T-cell (primary cell): ENCODE data around the gene SLC10A4. TPM values are rescaled to one million over a fixed set of nuclear protein-coding genes. Genes with fewer than 3 reads are reported as not detected.
A peak's percentile ranks its signal among the peaks of the same experiment; 100 is the strongest.

ENCODE experiments used
- ATAC-seq, 4 experiments: fragments of 200-7000 bp in 3 of 4; fragments of 150-1000 bp in 1 of 4; cut with Tn5 transposase; replicated peaks in 1 of 4; 1 replicate in 3 of 4; 2 replicates in 1 of 4; pipeline ENCODE4 v1.10.0; 2021; ENCODE audit warnings: moderate library complexity in 3 of 4, mild to moderate bottlenecking in 2 of 4, moderate number of reproducible peaks in 1 of 4
- CTCF ChIA-PET, 2 donors: fragments of 300-600 bp; sonication (Branson Sonifier 250); formaldehyde crosslinking; loops; one replicate each; lab custom pipeline; 2022; ENCODE audit warnings: antibody characterized with exemption in 2 of 2; lab: Charles Lee
- POLR2A ChIA-PET, 2 donors: fragments of 300-600 bp; sonication (Branson Sonifier 250); formaldehyde crosslinking; loops; one replicate each; lab custom pipeline; 2022; ENCODE audit warnings: antibody characterized with exemption in 2 of 2; lab: Charles Lee
- DNase-seq, 35 experiments: peaks; one replicate each; pipeline versions ENCODE4 v3.0.0 to v3.0.0-alpha.2; 2013 to 2023
- H3K27ac ChIP-seq: one replicate; pipeline ENCODE4 v1.5.1; 2013; ENCODE audit warnings: low read length
- H3K27me3 ChIP-seq, 2 experiments: replicated peaks in 1 of 2; 1 replicate in 1 of 2; 2 replicates in 1 of 2; pipeline versions ENCODE4 v1.6.1 to v1.7.0; 2013; ENCODE audit warnings: low read length in 1 of 2, mixed read lengths in 1 of 2; ENCODE audit not compliant: control insufficient read depth in 2 of 2, insufficient read depth in 2 of 2; ENCODE audit errors: extremely low read depth in 1 of 2
- H3K36me3 ChIP-seq, 2 donors: 1 replicate in 1 of 2; 2 replicates in 1 of 2; pipeline versions ENCODE4 v1.6.1 to v1.7.0; 2013; ENCODE audit warnings: low read length in 1 of 2; ENCODE audit not compliant: control insufficient read depth in 2 of 2, insufficient read depth in 1 of 2; ENCODE audit errors: extremely low read depth in 1 of 2
- H3K4me1 ChIP-seq, 2 experiments: 1 replicate in 1 of 2; 2 replicates in 1 of 2; pipeline versions ENCODE4 v1.6.1 to v1.7.0; 2013; ENCODE audit warnings: low read length in 2 of 2, mixed read lengths in 1 of 2; ENCODE audit not compliant: insufficient read depth in 2 of 2, control insufficient read depth in 1 of 2; ENCODE audit errors: extremely low read depth in 1 of 2
- H3K4me3 ChIP-seq, 2 donors: 1 replicate in 1 of 2; 2 replicates in 1 of 2; pipeline versions ENCODE4 v1.5.1 to v1.7.0; 2013; ENCODE audit warnings: mild to moderate bottlenecking in 2 of 2, low read length in 1 of 2, moderate library complexity in 1 of 2; ENCODE audit not compliant: control insufficient read depth in 1 of 2; ENCODE audit errors: extremely low read depth in 1 of 2
- H3K9me3 ChIP-seq: 2 replicates; pipeline ENCODE4 v1.7.0; 2013
- H3K27ac Mint-ChIP-seq, 2 donors: one replicate each; pipeline ENCODE4 v1.8.0; 2020 to 2021; ENCODE audit warnings: mild to moderate bottlenecking in 2 of 2, mixed read lengths in 2 of 2
- H3K27me3 Mint-ChIP-seq, 2 donors: one replicate each; pipeline ENCODE4 v1.8.0; 2021 to 2022; ENCODE audit warnings: mixed read lengths in 2 of 2
- H3K36me3 Mint-ChIP-seq: one replicate; pipeline ENCODE4 v1.8.0; 2021; ENCODE audit warnings: mixed read lengths
- H3K4me1 Mint-ChIP-seq, 3 donors: one replicate each; pipeline ENCODE4 v1.8.0; 2020 to 2022; ENCODE audit warnings: mixed read lengths in 3 of 3, mild to moderate bottlenecking in 1 of 3
- H3K4me3 Mint-ChIP-seq, 3 donors: one replicate each; pipeline ENCODE4 v1.8.0; 2020 to 2022; ENCODE audit warnings: mild to moderate bottlenecking in 3 of 3, mixed read lengths in 3 of 3, moderate library complexity in 3 of 3
- H3K9me3 Mint-ChIP-seq, 3 donors: one replicate each; pipeline ENCODE4 v1.8.0; 2020 to 2022; ENCODE audit warnings: mixed read lengths in 3 of 3
- WGBS: methylation state at CpG from one replicate; pipeline ENCODE4 v1.1.5; 2013; ENCODE audit warnings: missing lambda C conversion rate; ENCODE audit not compliant: insufficient coverage; 5-methylcytosine and 5-hydroxymethylcytosine counted together
- total RNA-seq, 35 experiments: library from RNA in 6 of 35; stranded (reverse) in 6 of 35; fragments of 120-200 nt in 1 of 35; gene quantifications; one replicate each; pipeline versions ENCODE4 v1.2.1 to v1.2.4 and lab custom pipeline; 2013 to 2026

SLC10A4 gene
- total RNA-seq, 5 donors from 2014 or later (not counting 1 experiment from before 2014, with no cell fraction given): 0.40 TPM; not detected in 4

GRCh38 chr4:48467442-48467841 lies 15.7 kb upstream of the SLC10A4 start:
- H3K9me3 Mint-ChIP-seq: peaks cover 0 to 9% (median 2%) of the 10 kb centered on the region in 3 donors
- H3K4me3 Mint-ChIP-seq: no peak overlapping the region
- H3K27ac Mint-ChIP-seq: no peak overlapping the region
- no peak overlapping the region for H3K4me3 ChIP-seq
- no peaks in the 10 kb centered on the region for H3K36me3 Mint-ChIP-seq
- ChIA-PET CTCF (no interaction called here), POLR2A (no interaction called here)
- H3K27ac ChIP-seq: no peak overlapping the region
- DNase-seq (no peak), ATAC-seq (no peak)
- no peaks in the 10 kb centered on the region for H3K27me3 ChIP-seq
- H3K36me3 ChIP-seq: no peaks in the 10 kb centered on the region
- no peaks in the 10 kb centered on the region for H3K9me3 ChIP-seq
- H3K4me1 ChIP-seq: no peaks in the 10 kb centered on the region
- peaks cover 0 to 3% of the 10 kb centered on the region in 2 donors for H3K27me3 Mint-ChIP-seq
- H3K4me1 Mint-ChIP-seq: no peaks in the 10 kb centered on the region
- no CpG with 5 or more reads among the region's 2 CpGs for WGBS

- Histone ChIP-seq H3K4me3 (no peak overlapping the region), H3K27ac (no peak overlapping the region), H3K9me3 (no peaks in the 10 kb centered on the region), H3K36me3 (no peaks in the 10 kb centered on the region), H3K4me1 (no peaks in the 10 kb centered on the region), H3K27me3 (no peaks in the 10 kb centered on the region)
- Mint-ChIP-seq H3K27ac (no peak overlapping the region), H3K9me3 (peaks cover 0 to 9% (median 2%) of the 10 kb centered on the region in 3 donors), H3K4me1 (no peaks in the 10 kb centered on the region), H3K4me3 (no peak overlapping the region), H3K36me3 (no peaks in the 10 kb centered on the region), H3K27me3 (peaks cover 0 to 3% of the 10 kb centered on the region in 2 donors)
- WGBS: 59% methylated on average over 1 of the region's 5 CpGs
- POLR2A ChIA-PET: no interaction called here
- ATAC-seq: no peak
- CTCF ChIA-PET: no interaction called here
- DNase-seq: no peak
Observed at GRCh38 chr4:48467891-48468290, 15.3 kb upstream of the SLC10A4 start.

GRCh38 chr4:48470137-48470536 lies 13.0 kb upstream of the SLC10A4 start:
- no CpG with 5 or more reads among the region's 1 CpG for WGBS

GRCh38 chr4:48470570-48470969 lies 12.6 kb upstream of the SLC10A4 start:
- H3K36me3 Mint-ChIP-seq: no peaks in the 10 kb centered on the region
- ChIA-PET POLR2A (no interaction called here), CTCF (no interaction called here)
- Histone ChIP-seq H3K4me1 (no peaks in the 10 kb centered on the region), H3K27me3 (no peaks in the 10 kb centered on the region), H3K9me3 (no peaks in the 10 kb centered on the region), H3K27ac (no peak overlapping the region), H3K36me3 (no peaks in the 10 kb centered on the region), H3K4me3 (no peak overlapping the region)
- H3K27me3 Mint-ChIP-seq: peaks cover 3 to 5% of the 10 kb centered on the region in 2 donors
- ATAC-seq: no peak
- no peak for DNase-seq
- H3K4me1 Mint-ChIP-seq: no peaks in the 10 kb centered on the region
- WGBS: no CpG with 5 or more reads among the region's 2 CpGs
- no peaks in the 10 kb centered on the region for H3K9me3 Mint-ChIP-seq
- no peak overlapping the region for H3K4me3 Mint-ChIP-seq
- H3K27ac Mint-ChIP-seq: no peak overlapping the region

More at GRCh38 chr4:48470137-48470536, 13.0 kb upstream of the SLC10A4 start:
- ATAC-seq (no peak), DNase-seq (no peak)
- H3K9me3 Mint-ChIP-seq: no peaks in the 10 kb centered on the region
- Histone ChIP-seq H3K36me3 (no peaks in the 10 kb centered on the region), H3K4me3 (no peak overlapping the region), H3K4me1 (no peaks in the 10 kb centered on the region), H3K9me3 (no peaks in the 10 kb centered on the region), H3K27ac (no peak overlapping the region), H3K27me3 (no peaks in the 10 kb centered on the region)
- no peak overlapping the region for H3K27ac Mint-ChIP-seq
- H3K4me3 Mint-ChIP-seq: no peak overlapping the region
- H3K36me3 Mint-ChIP-seq: no peaks in the 10 kb centered on the region
- POLR2A ChIA-PET: no interaction called here
- no peaks in the 10 kb centered on the region for H3K4me1 Mint-ChIP-seq
- CTCF ChIA-PET: interaction anchor here in 1 of 2 donors (0.6 kb wide), 1 partner anchor 17 kb away, joined by 5 read pairs; no protein-coding TSS in a partner anchor
- peaks cover 3% of the 10 kb centered on the region in 2 donors for H3K27me3 Mint-ChIP-seq

GRCh38 chr4:48472794-48473193 lies 10.3 kb upstream of the SLC10A4 start:
- WGBS: no CpG with 5 or more reads among the region's 1 CpG
- ATAC-seq (no peak), DNase-seq (no peak)
- Mint-ChIP-seq H3K27ac (no peak overlapping the region), H3K36me3 (no peaks in the 10 kb centered on the region), H3K27me3 (peaks cover 6 to 12% of the 10 kb centered on the region in 2 donors), H3K4me1 (no peaks in the 10 kb centered on the region), H3K4me3 (no peak overlapping the region), H3K9me3 (no peaks in the 10 kb centered on the region)
- H3K4me1 ChIP-seq: no peaks in the 10 kb centered on the region
- H3K27ac ChIP-seq: no peak overlapping the region
- CTCF ChIA-PET: no interaction called here
- H3K27me3 ChIP-seq: no peaks in the 10 kb centered on the region
- no peaks in the 10 kb centered on the region for H3K36me3 ChIP-seq
- H3K9me3 ChIP-seq: no peaks in the 10 kb centered on the region
- POLR2A ChIA-PET: no interaction called here
- no peak overlapping the region for H3K4me3 ChIP-seq

- Histone ChIP-seq H3K4me1 (no peaks in the 10 kb centered on the region), H3K27ac (no peak overlapping the region), H3K27me3 (peaks cover 3% of the 10 kb centered on the region in 2 experiments), H3K9me3 (no peaks in the 10 kb centered on the region), H3K36me3 (no peaks in the 10 kb centered on the region), H3K4me3 (no peak overlapping the region)
- no peak overlapping the region for H3K27ac Mint-ChIP-seq
- DNase-seq: no peak
- H3K9me3 Mint-ChIP-seq: no peaks in the 10 kb centered on the region
- H3K4me3 Mint-ChIP-seq: no peak overlapping the region
- no peak for ATAC-seq
- no peaks in the 10 kb centered on the region for H3K36me3 Mint-ChIP-seq
- H3K27me3 Mint-ChIP-seq: peaks cover 11 to 14% of the 10 kb centered on the region in 2 donors
- ChIA-PET CTCF (interaction anchor here in 1 of 2 donors (1.3 kb wide), 1 partner anchor 50 kb away, joined by 3 read pairs; no protein-coding TSS in a partner anchor), POLR2A (no interaction called here)
- 96% methylated on average over 6 of the region's 6 CpGs for WGBS
- H3K4me1 Mint-ChIP-seq: no peaks in the 10 kb centered on the region
Observed at GRCh38 chr4:48475770-48476169, 7.4 kb upstream of the SLC10A4 start.

GRCh38 chr4:48478273-48478672 lies 4.9 kb upstream of the SLC10A4 start:
- ChIA-PET POLR2A (no interaction called here), CTCF (no interaction called here)
- ATAC-seq: no peak
- no peak for DNase-seq
- peak overlapping the region in 1 of 2 donors; percentile 11 for H3K27ac Mint-ChIP-seq
- peaks cover 34 to 37% of the 10 kb centered on the region in 2 donors for H3K27me3 Mint-ChIP-seq
- H3K9me3 ChIP-seq: no peaks in the 10 kb centered on the region
- H3K4me1 ChIP-seq: peaks cover 0 to 3% of the 10 kb centered on the region in 2 experiments
- peaks cover 10 to 16% of the 10 kb centered on the region in 2 experiments for H3K27me3 ChIP-seq
- H3K4me3 Mint-ChIP-seq: no peak overlapping the region
- H3K36me3 ChIP-seq: no peaks in the 10 kb centered on the region
- H3K36me3 Mint-ChIP-seq: no peaks in the 10 kb centered on the region
- H3K4me3 ChIP-seq: no peak overlapping the region
- H3K27ac ChIP-seq: no peak overlapping the region
- peaks cover 0 to 5% (median 4%) of the 10 kb centered on the region in 3 donors for H3K4me1 Mint-ChIP-seq
- WGBS: no CpG with 5 or more reads among the region's 2 CpGs
- peaks cover 0 to 4% (median 0%) of the 10 kb centered on the region in 3 donors for H3K9me3 Mint-ChIP-seq
